Stimulated activated CD4-positive, alpha-beta T cell treated with anti-CD3 and anti-CD28 coated beads, Interleukin-15, amount 100 ng/mL, for 24 hours (primary cell): Measurements from ENCODE around the gene RTN4.
"Not testable (repeated sequence)": the region's sequence is repeated elsewhere in the genome, so short reads cannot be mapped to it uniquely, and the experiment has no call there.

Source experiments
- DNase-seq: peaks from one replicate; pipeline ENCODE4 v3.0.0-alpha.2; 2020

The RTN4 gene

GRCh38 chr2:55063226-55063625 is 13.0 kb upstream of the RTN4 start:
- DNase-seq: no peak

GRCh38 chr2:55062754-55063153 is 12.5 kb upstream of the RTN4 start:
- DNase-seq: no peak

GRCh38 chr2:55061523-55062344 is 11.5 kb upstream of the RTN4 start:
- DNase-seq: no peak

DNA sequence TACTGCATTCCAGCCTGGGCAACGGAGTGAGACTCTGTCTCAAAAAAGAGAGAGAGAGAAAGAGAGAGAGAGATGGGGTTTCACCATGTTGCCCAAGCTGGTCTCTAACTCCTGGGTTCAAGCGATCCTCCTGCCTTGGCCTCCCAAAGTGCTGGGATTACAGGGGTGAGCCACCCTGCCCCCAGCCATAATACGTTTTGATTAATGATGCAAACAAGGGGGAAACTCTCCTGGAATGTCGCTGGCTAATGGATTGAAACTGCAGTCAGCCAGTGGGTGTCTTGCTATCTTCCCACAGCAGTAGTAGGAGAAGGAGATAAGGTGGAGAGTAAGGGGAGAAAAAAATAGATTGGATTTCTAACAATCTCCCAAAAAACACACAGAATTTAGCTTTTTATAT is 9.5 kb upstream of the RTN4 start:
- DNase-seq: no peak

DNA sequence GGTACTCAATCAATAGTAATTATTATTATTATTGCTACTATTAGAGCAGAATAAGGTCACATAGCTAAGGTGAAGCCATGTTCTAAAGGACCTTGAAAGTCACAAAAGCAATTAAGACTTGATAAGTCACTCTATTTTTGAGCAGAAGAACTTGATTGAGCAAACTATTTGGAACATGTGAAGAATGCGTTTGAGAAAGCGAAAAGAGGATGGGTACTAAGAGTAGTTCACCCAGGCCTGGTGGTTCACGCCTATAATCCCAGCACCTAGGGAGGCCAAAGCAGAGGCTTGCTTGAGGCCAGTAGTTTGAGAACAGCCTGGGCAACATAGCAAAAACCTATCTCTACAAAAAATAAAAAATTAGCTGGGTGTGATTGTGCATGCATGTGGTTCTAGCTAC is 7.2 kb upstream of the RTN4 start:
- DNase-seq: no peak

- no peak for DNase-seq
Measured at GRCh38 chr2:55056024-55056521, 5.8 kb upstream of the RTN4 start.

GRCh38 chr2:55054106-55054875 is 4.0 kb upstream of the RTN4 start:
- DNase-seq: peak; percentile 28

DNA sequence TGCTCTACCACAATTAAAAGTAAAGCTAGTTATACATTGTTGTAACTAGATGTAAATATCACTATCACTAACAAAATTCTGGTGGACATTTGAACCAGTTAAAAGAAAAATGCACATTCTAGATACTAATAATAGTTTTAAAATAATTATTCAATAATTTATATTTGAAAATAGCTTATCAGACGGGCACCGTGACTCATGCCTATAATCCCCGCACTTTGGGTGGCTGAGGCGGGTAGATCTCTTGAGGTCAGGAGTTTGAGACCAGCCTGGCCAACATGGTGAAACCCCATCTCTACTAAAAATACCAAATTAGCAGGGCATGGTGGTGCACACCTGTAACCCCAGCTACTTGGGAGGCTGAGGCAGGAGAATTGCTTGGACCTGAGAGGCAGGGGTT is 3.0 kb upstream of the RTN4 start:
- DNase-seq: not testable (repeated sequence)

- no peak for DNase-seq
Measured at GRCh38 chr2:55052129-55053061, 2.1 kb upstream of the RTN4 start.

DNA sequence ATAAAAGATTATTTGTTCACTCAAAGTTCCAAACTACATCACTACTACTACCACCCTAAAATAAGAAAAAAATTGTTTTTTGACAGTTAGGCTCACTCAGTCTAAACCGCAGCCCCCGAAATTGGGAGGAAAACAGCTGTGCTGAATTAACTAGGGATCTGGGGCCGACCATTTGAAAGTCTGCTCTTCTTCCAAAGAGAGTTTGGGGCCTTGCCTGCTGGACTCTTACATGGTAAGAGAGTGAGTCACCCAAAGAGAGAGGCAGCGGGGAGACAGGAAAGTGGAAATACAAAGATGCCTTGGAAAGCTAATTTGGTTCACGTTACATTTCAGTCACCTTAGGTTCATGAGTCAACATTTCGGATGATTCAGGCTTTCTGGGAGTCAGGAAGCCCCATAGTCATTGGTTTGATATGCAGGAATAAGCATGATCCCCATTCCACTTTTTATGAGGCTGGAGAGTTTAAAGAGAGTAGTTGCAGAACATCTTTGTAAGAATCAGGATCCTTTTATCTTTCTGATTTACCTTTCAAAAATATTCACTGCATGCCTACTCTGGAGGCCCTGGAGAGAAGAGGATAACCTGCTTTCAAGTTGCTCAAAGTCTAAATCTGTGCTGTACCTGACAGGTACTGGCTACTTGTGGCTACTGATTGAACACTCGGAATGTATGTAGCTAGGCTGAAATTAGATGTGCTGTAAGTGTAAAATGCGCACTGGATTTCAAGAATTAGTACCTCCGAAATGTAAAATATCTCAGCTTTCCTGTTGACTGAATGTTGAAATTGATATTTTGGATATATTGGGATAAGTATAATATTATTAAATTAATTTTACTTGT is 995 bp upstream of the RTN4 start:
- DNase-seq: peak; percentile 51

DNA sequence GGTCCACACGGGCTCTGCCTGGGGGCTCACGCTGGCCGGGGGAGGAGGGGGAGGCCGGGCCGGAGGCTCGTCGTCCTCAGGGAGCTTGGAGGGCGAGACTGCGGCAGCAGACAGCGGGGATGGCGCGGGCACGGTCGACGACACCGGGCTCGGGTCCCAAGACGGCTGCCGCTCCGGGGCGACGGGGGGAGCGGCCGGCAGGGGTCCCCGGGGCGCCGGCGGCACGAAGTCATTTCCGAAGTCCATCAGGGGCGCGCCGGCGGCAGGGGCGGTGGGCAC is 491 bp downstream of the RTN4 start:
- no peak for DNase-seq

DNA sequence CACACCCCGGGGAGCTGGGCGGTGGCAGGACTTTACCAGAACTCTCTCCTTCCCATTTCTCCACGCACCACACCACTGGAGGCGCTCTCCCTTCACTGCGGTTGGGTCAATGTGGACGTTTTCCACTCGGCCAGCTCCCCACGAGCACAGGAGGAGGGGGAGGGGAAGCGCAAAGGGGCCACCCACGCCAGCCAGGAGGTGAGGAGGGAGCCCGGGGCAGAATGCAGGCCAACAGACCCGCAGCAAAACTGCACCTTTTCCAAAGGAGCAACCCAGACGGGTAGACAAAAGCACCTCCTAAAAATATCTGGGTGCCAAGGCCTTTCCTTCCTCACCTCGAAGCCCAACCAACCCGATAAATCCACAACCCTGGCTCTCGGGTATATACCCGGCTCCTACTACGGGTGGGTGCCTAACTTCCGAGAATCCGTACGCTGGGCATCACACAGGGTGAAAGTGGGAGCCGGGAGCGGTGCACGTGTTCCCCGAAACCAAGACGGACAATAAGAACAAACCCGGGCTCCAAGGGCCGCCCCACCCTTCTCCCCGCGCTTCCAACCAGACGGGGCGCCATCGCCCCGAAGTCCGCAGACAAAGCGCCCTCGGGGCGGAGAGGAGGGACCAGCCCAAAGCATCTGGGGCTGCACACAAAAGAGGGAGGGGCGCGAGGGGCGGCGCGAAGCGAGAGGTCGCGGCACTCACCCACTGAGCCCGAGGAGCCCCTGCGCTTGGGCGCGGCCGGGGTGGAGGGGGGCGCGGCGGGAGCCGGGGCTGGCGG is 1.0 kb downstream of the RTN4 start:
- DNase-seq: peak; percentile 80

DNA sequence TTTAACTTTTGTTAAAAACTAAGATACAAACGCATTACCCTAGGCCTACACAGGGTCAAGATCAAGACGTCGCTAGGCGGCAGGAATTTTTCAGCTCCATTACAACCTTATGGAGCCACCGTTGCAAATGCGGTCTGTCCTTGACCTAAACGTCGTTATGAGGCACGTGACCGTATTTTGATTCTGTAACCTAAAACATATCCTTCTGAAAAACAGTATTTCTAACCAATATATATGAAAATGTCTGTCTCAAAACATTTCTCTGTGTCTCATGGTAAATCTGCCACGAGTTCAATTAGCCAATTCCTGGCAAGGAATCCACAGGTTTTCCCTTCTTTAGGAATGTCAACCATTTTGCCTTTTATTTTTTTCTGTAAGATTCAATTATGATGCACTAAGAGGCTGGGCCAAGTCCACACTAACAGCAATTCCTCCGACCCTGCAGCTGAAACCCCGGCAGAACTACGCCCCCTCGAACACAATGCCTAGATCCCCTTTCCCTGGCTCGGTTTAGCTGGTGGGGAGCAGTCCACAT is 1.7 kb downstream of the RTN4 start:
- DNase-seq: no peak

DNA sequence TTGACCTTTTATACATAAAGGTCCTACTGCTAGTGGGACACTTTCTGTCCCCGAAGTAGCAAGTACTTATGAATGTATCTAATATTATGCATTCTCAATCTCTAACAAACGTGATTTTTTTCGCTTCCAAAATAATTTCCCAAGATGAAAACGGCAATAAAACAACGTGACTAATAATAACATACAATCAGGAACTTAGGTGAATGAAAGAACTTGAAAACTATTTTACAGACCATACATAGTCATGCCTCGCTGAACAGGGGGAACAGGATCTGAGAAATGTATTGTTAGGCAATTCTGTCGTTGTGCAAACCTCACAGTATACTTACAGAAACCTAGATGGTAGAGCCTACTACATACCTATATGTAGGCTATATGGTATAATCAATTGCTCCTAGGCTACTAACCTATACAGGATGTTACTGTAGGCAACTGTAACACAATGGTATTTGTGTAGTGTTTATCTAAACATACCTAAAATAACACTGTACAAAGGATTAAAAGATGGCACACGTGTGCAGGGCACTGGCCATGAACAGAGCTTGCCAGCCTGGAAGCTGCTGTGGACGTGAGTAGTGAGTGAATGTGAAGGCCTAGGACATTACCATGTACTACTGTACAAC is 2.5 kb downstream of the RTN4 start:
- DNase-seq: no peak

DNA sequence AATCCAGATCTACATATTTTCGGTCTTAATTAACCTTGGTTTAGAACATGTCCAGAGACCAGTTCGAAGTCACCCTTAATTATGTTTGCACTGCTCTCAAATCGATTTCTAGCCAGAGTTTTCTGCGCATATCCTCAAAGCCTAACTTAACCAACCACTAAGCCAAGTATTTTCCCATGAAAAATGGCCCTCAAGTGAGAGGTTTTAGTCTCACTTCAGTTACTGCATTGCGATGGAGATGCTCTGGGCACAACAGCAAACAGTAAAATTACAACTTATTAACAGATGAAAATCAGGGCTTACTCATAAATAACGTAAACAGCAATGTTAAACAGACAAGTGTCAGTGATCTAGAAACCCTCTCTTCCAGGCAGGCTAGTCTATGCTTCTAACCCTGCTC is 4.5 kb downstream of the RTN4 start:
- DNase-seq: no peak

- DNase-seq: no peak
Measured at GRCh38 chr2:55043841-55044240, 6.4 kb downstream of the RTN4 start.

DNA sequence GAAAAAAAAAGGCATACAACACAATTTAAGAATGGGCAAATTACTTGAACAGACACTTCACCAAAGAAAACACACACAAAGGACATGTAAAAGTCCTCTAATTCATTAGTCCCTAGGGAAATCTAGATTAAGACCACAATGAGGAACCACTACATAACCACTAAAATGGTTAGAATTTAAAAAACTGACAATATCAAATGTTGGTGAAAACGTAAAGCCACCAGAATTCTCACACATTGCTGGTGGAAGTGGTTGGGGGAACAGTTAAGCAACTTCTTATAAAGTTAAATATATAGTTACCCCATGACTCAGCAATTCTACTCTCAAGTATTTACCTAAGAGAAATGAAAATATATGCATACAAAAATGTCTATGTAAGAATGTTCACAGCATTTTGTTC is 11.8 kb downstream of the RTN4 start:
- DNase-seq: no peak

DNA sequence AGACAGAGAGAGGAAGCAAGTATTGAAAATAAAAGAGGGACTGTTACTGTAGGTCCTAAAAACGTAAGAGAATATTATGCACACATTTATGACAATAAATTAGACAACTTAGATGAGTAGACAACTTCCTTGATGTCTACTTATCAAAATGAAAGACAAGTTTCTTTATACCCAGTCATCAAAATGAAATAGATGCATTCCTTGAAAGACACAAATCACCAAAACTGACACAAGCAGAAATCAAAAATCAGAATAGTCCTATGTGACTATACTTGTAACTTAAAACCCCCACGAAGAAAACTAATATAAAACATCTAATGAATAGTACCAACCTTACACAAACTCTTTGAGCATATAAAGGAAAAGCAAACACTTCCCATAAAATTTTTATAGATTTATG is 14.5 kb downstream of the RTN4 start:
- no peak for DNase-seq

GRCh38 chr2:55033921-55034320 is 16.3 kb downstream of the RTN4 start:
- no peak for DNase-seq

GRCh38 chr2:55033076-55033742 is 17.0 kb downstream of the RTN4 start:
- no peak for DNase-seq
